Skeletal muscle cell (primary cell): ENCODE data around the gene GPR119.
"Not testable (repeated sequence)": the region's sequence is repeated elsewhere in the genome, so short reads cannot be mapped to it uniquely, and the experiment has no call there.

Experiments
- DNase-seq: peaks from one replicate; pipeline ENCODE4 v3.0.0-alpha.2; 2010; ENCODE audit warnings: low read depth
- H3K4me3 ChIP-seq: 2 replicates; pipeline ENCODE4 v1.5.1; 2011; ENCODE audit warnings: low read depth, mild to moderate bottlenecking, control low read depth, low read length, moderate library complexity

Gene GPR119

DNA sequence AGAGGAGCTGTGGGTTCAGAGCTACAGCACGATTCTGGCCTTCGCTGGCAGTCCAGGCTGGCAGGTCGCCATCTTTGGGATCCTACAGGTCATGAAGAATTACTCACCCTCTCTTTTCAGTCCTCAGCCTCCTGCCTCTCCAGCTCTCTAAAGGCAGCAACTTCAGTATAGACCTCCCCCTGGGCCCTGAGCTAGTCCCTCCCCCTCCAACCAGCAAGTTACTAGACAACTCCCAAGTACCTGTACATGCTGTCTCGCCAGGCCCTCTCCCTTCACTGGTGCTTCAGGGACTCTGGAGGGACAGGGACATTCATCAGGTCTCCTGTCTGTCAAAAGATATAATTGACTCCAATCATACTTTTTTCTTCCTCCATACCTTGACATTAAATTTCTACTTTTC lies at the start of gene GPR119:
TSS of gene GPR119 (minus strand) at position 155 of the 400 bp plus-strand sequence. CDS start 227 bp downstream, outside the sequence.
- DNase-seq, result no peak
- H3K4me3 ChIP-seq, result no peak within 1 kb of the TSS

DNA sequence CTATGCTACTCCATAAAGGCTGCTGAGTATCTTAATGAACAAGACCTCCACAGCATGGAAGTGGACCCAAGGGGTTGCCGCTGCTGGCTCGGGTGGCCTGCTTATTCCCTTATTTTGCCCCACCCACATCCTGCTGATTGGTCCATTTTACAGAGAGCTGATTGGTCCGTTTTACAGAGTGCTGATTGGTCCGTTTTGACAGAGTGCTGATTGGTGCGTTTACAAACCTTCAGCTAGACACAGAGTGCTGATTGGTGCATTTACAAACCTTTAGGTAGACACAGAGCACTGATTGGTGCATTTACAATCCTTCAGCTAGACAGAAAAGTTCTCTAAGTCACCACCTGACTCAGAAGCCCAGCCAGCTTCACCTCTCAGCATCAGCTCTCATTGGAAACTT lies 43.8 kb upstream of the GPR119 start:
- H3K4me3 ChIP-seq, DNase-seq: not testable (repeated sequence)

DNA sequence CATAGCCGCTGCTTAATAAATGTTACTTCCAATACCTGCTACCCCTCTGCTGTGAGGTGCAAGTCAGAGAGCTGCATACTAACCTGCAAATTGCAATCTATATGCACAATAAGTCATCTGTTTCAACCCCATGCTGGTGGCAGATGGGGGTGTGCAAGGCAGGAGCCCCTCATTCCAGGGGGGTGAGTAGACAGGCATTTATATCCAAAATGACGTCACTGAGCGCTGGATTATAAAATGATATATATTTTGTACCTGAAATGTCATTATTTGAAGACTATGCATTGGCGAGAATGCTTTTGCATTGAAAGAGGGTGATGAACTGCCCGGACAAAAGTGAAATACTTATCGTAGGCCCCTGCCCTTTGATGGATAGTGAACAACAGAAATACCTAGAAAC lies 41.1 kb upstream of the GPR119 start:
- no peak overlapping the region for H3K4me3 ChIP-seq
- DNase-seq, result no peak

DNA sequence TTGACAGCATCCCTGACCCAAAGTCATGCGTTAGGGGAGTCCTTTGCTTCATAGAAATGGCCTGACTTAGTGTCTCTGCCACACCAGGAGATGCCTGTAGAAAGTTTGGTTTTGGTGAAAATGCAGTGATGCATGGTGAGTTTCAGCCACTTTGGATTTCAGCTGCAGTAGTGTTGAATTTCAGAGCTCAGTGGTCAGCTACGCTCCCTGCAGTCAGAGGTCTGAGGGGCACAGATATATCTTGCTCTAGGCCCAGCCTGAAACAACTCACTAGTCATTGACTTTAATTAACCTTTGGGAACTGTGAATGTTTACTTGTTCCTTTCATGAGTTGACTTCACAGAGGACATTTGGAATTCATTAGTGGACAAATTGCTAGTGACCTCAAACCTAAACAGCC lies 33.8 kb upstream of the GPR119 start:
- DNase-seq, result no peak
- no peak overlapping the region for H3K4me3 ChIP-seq

DNA sequence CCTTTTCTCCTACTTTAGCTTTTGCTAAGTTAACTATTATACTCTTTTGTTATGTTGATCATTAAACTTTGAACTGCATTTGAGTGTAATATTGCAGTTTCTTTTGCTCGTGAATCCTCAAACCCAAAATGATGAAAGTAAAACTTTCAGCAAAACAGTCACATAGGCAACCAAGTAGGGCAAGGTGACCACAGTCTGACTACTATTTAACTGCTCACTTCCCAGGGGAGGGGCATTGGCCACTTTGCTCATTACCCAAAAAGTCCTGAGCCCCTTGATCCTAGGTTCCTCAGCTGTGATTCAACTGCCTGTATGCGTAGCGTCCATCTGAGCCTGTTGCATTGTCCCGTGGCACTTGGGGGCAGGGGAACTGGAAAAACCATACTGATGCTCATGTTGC lies 33.3 kb upstream of the GPR119 start:
- H3K4me3 ChIP-seq, result no peak overlapping the region
- no peak for DNase-seq

DNA sequence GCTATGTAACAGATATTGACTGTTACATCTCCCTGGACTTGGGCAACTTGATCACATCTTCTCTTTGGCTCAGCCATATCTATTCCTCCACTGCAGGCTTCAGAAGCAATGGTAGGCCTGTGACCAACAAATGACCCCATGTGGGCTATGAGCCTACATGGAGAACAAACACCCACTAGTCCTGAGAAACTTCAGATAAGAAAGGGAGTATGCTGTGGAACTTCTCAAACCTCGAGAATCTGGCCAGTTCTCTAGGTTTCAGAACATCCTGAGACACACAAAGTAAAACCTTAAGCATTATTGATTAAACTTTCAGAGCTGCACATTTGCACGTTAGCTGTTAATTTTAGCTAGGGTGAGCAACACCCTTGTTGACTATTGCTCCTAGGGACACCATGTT lies 32.6 kb upstream of the GPR119 start:
- DNase-seq, result no peak
- H3K4me3 ChIP-seq, result no peak overlapping the region

DNA sequence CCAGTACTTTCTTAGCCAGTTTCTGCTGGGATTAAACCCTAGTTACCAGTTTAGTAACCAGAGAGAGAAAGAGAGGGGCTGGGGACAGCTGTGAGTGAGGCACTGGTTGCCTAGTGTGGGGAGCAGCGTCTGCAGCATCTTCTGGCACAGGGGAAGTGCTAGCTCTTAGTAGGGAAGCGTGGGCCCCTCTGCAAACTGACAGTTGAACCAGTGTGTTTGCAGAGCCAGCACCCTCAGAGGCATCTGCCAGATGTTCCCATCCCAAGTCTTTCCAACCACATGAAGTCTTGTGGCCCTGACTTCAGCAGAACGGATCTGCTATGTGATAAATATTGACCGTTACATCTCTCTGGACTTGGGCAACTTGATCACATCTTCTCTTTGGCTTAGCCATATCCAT lies 31.3 kb upstream of the GPR119 start:
- H3K4me3 ChIP-seq, result no peak overlapping the region
- DNase-seq, result no peak

DNA sequence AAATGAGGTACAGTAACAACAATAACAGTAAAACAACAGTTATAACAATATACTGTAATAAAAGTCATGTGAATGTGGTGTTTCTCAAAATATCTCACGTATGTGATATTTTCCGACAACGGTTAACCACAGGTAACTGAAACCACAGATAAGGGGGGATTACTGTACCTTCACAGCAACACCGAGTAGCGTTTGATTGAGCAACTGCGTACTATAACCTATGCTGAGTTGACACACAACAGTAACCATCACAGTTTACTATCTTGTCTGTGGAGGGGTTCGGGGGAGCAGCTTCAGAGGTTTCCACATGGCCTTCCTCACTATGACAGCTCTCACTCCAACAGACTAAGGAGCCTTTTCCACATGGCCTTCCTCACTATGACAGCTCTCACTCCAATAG lies 29.7 kb upstream of the GPR119 start:
- no peak overlapping the region for H3K4me3 ChIP-seq
- DNase-seq, result no peak

DNA sequence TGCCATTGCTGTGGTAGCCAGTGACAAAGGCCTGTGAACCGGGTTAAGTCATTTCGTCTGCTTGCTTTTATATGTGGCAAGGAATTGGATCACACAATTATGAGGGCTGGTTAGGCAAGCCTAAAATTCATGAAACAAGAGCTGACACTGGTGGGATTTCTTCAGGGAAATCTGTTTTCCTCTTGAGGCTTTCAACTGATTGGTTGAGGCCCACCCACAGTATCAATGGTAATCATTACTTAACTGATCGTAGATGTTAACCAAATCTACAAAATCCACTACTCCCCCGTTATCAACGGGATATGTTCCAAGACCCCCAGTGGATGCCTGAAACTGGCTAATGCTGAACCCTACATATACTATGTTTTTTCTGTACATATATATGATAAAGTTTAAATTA lies 29.3 kb upstream of the GPR119 start:
- no peak for DNase-seq
- H3K4me3 ChIP-seq, result no peak overlapping the region

DNA sequence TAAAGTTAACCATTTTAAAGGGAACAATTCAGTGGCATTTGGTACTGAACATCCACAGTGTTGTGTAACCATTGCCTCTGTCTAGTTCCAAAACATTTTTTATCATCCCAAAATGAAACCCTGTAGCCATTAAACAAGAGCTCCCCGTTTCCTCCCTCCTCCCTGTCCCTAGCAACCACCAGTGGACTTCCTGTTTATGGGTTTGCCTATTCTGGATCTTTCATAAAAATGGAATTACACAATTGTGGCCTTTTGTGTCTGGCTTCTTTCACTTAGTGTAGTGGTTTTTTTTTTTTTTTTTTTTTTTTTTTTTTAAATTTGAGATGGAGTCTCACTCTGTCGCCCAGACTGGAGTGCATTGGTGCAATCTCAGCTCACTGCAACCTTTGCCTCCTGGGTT lies 27.9 kb upstream of the GPR119 start:
- H3K4me3 ChIP-seq, result no peak overlapping the region
- no peak for DNase-seq

DNA sequence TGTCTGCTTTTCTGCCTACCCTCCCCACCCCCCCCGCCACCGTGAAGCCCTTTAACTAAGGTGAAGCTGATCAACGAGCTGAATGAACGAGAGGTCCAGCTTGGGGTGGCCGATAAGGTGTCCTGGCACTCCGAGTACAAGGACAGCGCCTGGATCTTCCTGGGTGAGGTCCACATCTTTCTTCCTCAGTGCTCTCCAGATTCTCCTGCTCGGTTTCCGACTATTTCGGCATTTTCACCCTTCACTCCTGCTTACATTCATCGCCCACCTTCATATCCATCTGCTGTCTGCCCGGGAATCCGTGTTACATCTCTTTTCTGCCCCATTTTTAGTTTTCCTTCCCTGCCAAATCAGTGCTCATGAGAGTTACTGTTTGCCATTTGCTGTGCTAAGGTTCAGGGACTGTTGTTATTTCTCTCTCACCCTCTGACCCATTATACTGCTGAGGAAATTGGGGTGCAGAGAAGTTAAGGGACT lies 16.8 kb upstream of the GPR119 start:
- DNase-seq, result no peak
- peak overlapping the region; percentile 65 for H3K4me3 ChIP-seq

DNA sequence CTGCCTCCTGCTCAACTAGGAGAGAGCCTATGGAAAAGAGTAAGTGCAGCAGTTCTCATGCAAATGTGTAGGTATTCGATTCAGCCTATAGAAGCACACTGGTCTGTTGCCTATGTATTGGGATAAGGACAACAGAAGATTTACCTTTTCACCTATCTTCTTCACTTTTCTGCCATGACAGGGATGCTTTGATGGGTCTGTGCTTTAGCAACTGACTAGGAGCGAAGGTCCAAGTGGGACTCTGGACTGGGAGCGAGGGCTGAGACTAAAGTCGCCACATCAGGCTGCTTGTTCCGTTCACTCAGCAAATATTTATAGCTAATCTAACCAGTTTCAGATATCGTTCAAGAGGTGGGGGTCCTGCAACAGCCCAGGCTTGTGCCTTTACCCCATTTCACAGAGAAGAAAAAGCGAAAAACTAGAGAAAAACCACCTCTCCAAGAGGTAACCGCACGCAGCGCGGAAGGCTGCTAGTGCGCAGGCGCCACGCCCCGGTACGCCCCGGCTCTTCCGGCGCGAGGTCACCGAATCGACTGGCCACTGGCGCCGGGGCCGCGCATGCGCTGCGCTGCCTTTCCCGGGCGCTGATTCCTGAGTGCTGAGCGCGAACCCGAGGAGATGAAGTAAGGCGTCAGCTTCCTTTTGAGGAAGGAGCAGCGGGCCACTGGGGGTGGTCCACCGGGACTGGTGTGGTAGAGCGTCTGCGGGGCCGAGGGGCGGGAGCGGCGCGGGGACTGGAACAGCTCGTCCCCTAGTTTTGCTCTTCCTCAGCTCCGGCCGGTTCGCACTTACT lies 16.1 kb upstream of the GPR119 start, which contains the start of gene RBMX2:
TSS of gene RBMX2 (plus strand) at position 573 of the 793 bp plus-strand sequence. CDS start at position 619, 46 bp downstream.
- H3K4me3 ChIP-seq, result peak within 1 kb of the TSS; percentile 65
- peak; percentile 24 for DNase-seq

DNA sequence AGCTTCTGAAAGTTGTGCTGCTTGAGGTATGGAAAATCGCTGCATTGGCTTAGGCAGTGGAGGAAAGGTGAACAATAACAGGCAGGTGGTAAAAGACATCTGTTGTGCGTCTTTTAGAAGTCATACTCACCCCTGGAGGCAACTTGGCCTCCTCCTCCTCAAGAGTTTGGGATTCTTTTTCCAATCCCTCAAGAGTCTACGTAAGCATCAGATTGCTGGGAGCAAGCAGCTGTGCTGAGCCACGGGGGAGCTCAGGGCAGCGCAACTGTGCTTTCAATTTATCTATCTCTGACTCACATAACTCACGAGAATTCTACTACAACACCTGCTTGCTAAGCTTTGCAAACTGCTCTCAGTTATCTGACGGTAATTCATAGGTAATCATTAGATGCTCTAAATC lies 9.9 kb upstream of the GPR119 start:
- no peak for DNase-seq
- no peak overlapping the region for H3K4me3 ChIP-seq

DNA sequence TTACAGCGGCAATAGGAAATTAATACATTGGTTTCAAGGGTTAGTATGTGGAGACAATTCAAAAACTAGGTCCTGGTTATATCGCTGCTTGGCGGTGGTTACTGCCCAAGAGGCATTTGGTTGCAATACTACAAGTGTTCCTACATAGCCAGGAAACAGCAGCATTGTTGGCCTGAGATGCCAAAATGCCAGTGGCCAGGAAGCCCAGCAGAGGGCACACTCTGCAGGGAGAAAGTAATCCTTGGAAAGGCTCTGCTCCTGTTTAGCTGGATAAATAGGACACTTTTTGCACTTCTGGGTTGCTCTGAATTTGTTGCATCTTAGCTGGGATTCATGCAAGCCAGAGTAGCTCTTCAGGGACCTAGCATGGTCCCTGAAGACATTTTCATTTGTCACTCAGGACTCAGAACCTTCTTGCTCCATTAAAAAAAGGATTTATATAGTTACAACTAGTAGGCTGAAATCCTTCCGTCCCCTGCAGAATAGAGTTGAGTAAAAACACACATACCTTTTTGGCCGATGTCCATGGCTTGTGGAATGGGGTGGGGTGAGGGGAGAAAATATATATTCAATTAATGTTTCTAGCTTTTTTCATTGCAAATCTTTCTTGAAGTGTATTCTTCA lies 8.1 kb upstream of the GPR119 start:
- no peak for DNase-seq
- H3K4me3 ChIP-seq, result no peak overlapping the region

DNA sequence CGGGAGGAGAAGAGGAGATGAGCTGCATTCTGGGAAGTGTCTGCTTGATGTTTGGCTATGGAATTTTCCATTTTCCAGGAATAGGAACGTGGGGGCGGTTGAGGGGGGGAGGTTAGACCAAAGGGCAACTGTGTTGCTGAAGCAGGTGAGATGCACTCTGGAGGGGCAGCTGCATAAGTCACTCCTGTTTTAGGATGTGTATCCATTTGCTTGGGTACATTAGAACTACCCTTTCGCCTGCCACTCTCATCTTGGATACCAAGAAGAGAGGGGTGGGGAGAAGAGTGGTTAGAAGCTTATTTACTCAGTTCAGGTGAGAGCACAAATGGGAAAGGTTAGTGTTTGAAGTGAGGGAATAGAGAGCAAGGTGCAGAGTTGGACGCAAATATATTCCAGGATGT lies 934 bp upstream of the GPR119 start:
- DNase-seq, result no peak
- no peak overlapping the region for H3K4me3 ChIP-seq

DNA sequence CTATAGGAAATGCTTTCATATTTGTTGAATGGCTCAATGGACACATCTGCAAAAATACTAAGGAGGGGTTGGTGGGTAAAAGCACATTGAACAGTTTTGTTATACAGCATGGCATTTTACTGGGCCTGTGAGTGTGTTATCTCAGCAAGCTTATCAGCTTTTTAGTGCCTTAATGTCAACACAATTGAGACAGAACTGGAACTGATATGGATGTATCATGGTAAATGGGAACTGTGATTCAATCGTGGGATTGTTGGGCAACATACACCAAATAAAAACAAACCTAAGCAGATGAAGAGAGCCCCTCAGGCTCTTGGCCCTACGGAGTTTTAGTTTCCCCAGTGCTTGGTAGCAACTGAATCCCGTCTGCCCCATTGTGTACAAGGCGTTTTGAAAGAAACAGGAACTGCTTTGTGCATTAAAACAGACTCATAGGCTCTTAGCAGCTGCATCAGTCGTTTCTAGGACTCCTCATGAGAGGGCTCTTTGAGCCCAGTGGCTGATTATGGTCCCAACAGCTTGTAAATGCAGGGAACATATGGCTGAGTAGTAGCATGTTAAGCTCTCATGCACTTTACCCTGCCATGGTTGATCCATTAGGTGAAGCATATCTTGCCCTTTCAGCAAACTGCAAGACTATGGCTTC lies 7.3 kb downstream of the GPR119 start:
- DNase-seq, result no peak

DNA sequence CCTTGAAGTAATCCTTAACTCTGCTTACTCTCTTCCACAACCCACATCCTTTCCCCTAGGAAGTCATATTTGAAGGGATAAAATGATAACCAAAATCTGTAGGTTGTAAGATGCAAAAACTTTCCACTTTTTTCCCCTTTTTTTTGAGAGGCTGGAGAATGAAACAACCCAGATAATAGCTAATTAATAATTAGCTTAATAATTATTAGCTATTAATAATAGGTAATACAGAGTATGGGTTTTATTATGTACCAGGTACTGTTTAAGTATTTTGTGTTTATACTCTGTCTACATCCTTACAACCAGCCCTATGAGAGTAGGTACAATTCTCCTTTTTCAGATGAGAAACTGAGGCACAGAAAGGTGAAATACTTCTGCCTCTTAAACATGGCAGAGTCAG lies 9.4 kb downstream of the GPR119 start:
- H3K4me3 ChIP-seq, result no peak overlapping the region
- no peak for DNase-seq

More for the DNA sequence above, 7.3 kb downstream of the GPR119 start:
- H3K4me3 ChIP-seq, result no peak overlapping the region

DNA sequence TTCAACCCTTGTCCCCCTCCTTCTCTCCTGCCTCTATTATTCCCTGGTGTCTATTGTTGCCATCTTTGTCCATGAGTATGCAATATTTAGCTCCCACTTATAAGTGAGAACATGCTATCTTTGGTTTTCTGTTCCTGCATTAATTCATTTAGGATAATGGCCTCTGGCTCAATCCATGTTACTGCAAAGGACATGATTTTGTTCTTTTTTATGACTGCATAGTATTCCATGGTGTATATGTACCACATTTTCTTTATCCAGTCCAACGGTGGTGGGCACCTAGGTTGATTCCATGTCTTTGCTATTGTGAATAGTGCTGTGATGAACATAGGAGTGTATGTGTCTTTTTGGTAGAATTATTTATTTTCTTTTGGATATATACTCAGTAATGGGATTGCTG lies 33.4 kb downstream of the GPR119 start:
- not testable (repeated sequence) for DNase-seq, H3K4me3 ChIP-seq

DNA sequence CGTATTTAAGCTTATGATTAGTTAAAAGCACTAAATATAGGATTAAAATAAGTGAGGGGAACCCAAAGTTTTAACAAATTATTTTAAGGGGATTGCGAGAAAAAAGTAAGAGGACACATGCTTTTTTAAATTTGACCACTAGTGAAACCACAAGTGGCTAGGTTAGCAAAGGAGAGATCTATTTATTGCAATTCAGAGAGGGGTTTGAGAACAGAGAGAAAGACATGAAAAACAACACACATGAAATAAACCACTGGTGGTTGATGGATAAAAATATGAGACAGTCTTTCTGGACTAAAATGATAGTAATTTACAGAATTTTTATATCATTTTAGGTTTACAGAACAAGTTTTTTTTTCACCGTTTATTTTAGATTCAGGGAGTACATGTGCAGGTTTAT lies 33.9 kb downstream of the GPR119 start:
- no peak overlapping the region for H3K4me3 ChIP-seq
- no peak for DNase-seq

DNA sequence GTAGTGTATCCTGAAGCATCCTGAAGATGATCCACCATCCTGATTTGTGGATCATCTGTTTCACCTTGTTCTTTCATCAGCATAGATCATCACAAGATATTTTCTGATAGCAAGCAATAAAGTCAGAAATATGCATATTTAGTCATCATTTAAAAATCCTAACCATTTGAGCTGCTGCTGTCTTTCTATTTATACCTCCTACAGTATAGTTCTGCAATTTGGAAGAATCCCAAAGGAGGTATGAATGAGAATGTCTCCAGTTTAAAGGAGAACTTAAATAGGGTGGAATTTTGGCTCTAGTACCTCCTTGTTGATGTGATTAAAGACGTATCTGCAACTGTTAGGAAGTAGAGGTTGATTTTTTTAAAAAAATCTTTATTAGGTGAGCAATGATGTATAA lies 38.2 kb downstream of the GPR119 start:
- H3K4me3 ChIP-seq, result no peak overlapping the region
- DNase-seq, result no peak
